ENCODE results near the gene AQP12A. TPM values are rescaled to one million over a fixed set of nuclear protein-coding genes. Genes with fewer than 3 reads are reported as not detected.
"Not testable (repeated sequence)": the region's sequence is repeated elsewhere in the genome, so short reads cannot be mapped to it uniquely, and the experiment has no call there.

The AQP12A gene
- total and polyA plus RNA-seq, 11 donors, result not detected

GRCh38 chr2:240683329-240683979, 8.2 kb upstream of the AQP12A start:
- H3K27me3 ChIP-seq; ATAC-seq; DNase-seq; H3K9me3 ChIP-seq; H3K4me1 ChIP-seq; H3K4me3 ChIP-seq; intact Hi-C loops (cut with DNase I); H3K27ac ChIP-seq; H3K36me3 ChIP-seq: not testable (repeated sequence)
- WGBS, 4 donors, result 71 to 86% (median 76%) methylated on average over 2 to 4 of the region's 15 CpGs

- H3K9me3 ChIP-seq; H3K4me1 ChIP-seq; H3K27ac ChIP-seq; H3K36me3 ChIP-seq; H3K27me3 ChIP-seq; DNase-seq; H3K4me3 ChIP-seq; ATAC-seq; intact Hi-C loops (cut with DNase I): not testable (repeated sequence)
- 65 to 78% (median 72%) methylated on average over 14 to 15 of the region's 15 CpGs for WGBS, 4 donors
These were observed 7.5 kb upstream of the AQP12A start for GRCh38 chr2:240683980-240684728.

- TF ChIP-seq POLR2A (IDR thresholded peaks at IDR 0.05) (no peak), CTCF (IDR thresholded peaks at IDR 0.05) (no peak)
- WGBS, 4 donors, result 60 to 74% (median 72%) methylated on average over 10 of the region's 10 CpGs
- H3K4me1 ChIP-seq, result no peaks in the 10 kb centered on the region
- no peaks in the 10 kb centered on the region for H3K27me3 ChIP-seq
- no peak for DNase-seq
- H3K9me3 ChIP-seq, result no peaks in the 10 kb centered on the region
- no peak for ATAC-seq
- no peak overlapping the region for H3K4me3 ChIP-seq
- H3K27ac ChIP-seq, result no peak overlapping the region
- intact Hi-C loops (cut with DNase I), result no loop called here
- no peaks in the 10 kb centered on the region for H3K36me3 ChIP-seq
These were observed 5.8 kb upstream of the AQP12A start for GRCh38 chr2:240685771-240686371.

- no peak for ATAC-seq
- no peaks in the 10 kb centered on the region for H3K27me3 ChIP-seq
- H3K4me3 ChIP-seq, result no peak overlapping the region
- H3K36me3 ChIP-seq, result no peaks in the 10 kb centered on the region
- H3K27ac ChIP-seq, result no peak overlapping the region
- H3K9me3 ChIP-seq, result no peaks in the 10 kb centered on the region
- H3K4me1 ChIP-seq, result no peaks in the 10 kb centered on the region
- whole genome bisulfite sequencing, 4 donors, result 50 to 62% (median 59%) methylated on average over 6 of the region's 6 CpGs
- no peak for TF ChIP-seq POLR2A (IDR thresholded peaks at IDR 0.05)
- no peak for TF ChIP-seq CTCF (IDR thresholded peaks at IDR 0.05)
- DNase-seq, result no peak
- intact Hi-C loops (cut with DNase I), result no loop called here
These were observed 5.2 kb upstream of the AQP12A start for GRCh38 chr2:240686460-240686859.

- ATAC-seq (no peak), DNase-seq (no peak)
- Histone ChIP-seq H3K27ac (no peak overlapping the region), H3K4me3 (no peak overlapping the region), H3K27me3 (no peaks in the 10 kb centered on the region), H3K9me3 (no peaks in the 10 kb centered on the region), H3K36me3 (no peaks in the 10 kb centered on the region), H3K4me1 (no peaks in the 10 kb centered on the region)
- intact Hi-C loops (cut with DNase I), result no loop called here
- TF ChIP-seq POLR2A (IDR thresholded peaks at IDR 0.05), result no peak
- no peak for TF ChIP-seq CTCF (IDR thresholded peaks at IDR 0.05)
- 80 to 89% (median 81%) methylated on average over 8 to 20 of the region's 20 CpGs for WGBS, 4 donors
These were observed 4.5 kb upstream of the AQP12A start for GRCh38 chr2:240687045-240687740.

Measured in heart left ventricle (tissue), 16 donors.